Astrocyte (in vitro differentiated cells and primary cell): Measurements from ENCODE around the gene INTS13.

ENCODE experiments used
- EZH2 ChIP-seq: IDR thresholded peaks from 2 replicates; pipeline ENCODE4 v1.6.1; 2012; ENCODE audit warnings: mild to moderate bottlenecking, low read length, inconsistent platforms; ENCODE audit not compliant: insufficient read depth
- TF ChIP-seq, protein P1 (sequence below): IDR thresholded peaks from 2 replicates; pipeline ENCODE4 v1.5.1; 2011; ENCODE audit warnings: low read depth, mild to moderate bottlenecking, inconsistent platforms, low read length, moderate library complexity; ENCODE audit not compliant: insufficient read depth

DNA sequence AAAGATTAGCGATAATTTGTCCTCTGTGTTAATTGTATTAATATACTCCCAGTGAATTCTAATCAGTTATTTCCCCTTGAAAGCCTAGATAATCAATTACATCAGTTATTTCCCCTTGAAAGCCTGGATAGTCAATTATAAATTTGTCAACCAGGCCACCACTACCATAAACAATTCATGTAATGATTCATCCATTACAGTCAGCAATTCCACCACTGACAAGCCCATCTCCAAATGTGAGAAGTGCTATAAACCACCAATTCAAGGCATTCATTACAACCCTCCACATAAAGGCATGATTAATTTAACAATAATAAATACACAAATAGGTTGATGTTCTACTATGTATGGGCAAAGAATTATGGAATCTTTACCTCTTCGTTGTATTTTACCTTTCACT is 40.9 kb downstream of the INTS13 start:
- TF ChIP-seq, protein P1, sequence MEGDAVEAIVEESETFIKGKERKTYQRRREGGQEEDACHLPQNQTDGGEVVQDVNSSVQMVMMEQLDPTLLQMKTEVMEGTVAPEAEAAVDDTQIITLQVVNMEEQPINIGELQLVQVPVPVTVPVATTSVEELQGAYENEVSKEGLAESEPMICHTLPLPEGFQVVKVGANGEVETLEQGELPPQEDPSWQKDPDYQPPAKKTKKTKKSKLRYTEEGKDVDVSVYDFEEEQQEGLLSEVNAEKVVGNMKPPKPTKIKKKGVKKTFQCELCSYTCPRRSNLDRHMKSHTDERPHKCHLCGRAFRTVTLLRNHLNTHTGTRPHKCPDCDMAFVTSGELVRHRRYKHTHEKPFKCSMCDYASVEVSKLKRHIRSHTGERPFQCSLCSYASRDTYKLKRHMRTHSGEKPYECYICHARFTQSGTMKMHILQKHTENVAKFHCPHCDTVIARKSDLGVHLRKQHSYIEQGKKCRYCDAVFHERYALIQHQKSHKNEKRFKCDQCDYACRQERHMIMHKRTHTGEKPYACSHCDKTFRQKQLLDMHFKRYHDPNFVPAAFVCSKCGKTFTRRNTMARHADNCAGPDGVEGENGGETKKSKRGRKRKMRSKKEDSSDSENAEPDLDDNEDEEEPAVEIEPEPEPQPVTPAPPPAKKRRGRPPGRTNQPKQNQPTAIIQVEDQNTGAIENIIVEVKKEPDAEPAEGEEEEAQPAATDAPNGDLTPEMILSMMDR = no peak
- no peak for TF ChIP-seq EZH2
